ENCODE data around the gene FAM72A. TPM values are rescaled to one million over a fixed set of nuclear protein-coding genes. Genes with fewer than 3 reads are reported as not detected.
A peak's percentile ranks its signal among the peaks of the same experiment; 100 is the strongest.
"Not testable (repeated sequence)": the region's sequence is repeated elsewhere in the genome, so short reads cannot be mapped to it uniquely, and the experiment has no call there.

FAM72A gene
- 1.9 and 6.8 TPM in 2 replicates for total RNA-seq

GRCh38 chr1:206202789-206203363 is at the start of gene FAM72A:
TSS of gene FAM72A (minus strand) at chr1:206202839. CDS start at chr1:206202025, 814 bp downstream.
- DNase-seq (ENCODE audit: low read depth): peak; percentile 99

- not testable (repeated sequence) for DNase-seq (ENCODE audit: low read depth)
Measured at GRCh38 chr1:206250953-206251681, 48.5 kb upstream of the FAM72A start.

- not testable (repeated sequence) for DNase-seq (ENCODE audit: low read depth)
Measured at GRCh38 chr1:206246129-206246886, 43.7 kb upstream of the FAM72A start.

GRCh38 chr1:206245479-206245878 is 42.8 kb upstream of the FAM72A start:
- not testable (repeated sequence) for DNase-seq (ENCODE audit: low read depth)

GRCh38 chr1:206243335-206243734 is 40.7 kb upstream of the FAM72A start:
- DNase-seq (ENCODE audit: low read depth): not testable (repeated sequence)

- not testable (repeated sequence) for DNase-seq (ENCODE audit: low read depth)
Measured at GRCh38 chr1:206240288-206240687, 37.6 kb upstream of the FAM72A start.

- DNase-seq (ENCODE audit: low read depth): not testable (repeated sequence)
Measured at GRCh38 chr1:206235190-206235589, 32.6 kb upstream of the FAM72A start.

GRCh38 chr1:206234189-206234916 is 31.7 kb upstream of the FAM72A start:
- not testable (repeated sequence) for DNase-seq (ENCODE audit: low read depth)

- not testable (repeated sequence) for DNase-seq (ENCODE audit: low read depth)
Measured at GRCh38 chr1:206232970-206233645, 30.5 kb upstream of the FAM72A start.

- DNase-seq (ENCODE audit: low read depth): not testable (repeated sequence)
Measured at GRCh38 chr1:206231989-206232388, 29.4 kb upstream of the FAM72A start.

- not testable (repeated sequence) for DNase-seq (ENCODE audit: low read depth)
Measured at GRCh38 chr1:206229286-206229685, 26.6 kb upstream of the FAM72A start.

- not testable (repeated sequence) for DNase-seq (ENCODE audit: low read depth)
Measured at GRCh38 chr1:206226886-206227285, 24.2 kb upstream of the FAM72A start.

- DNase-seq (ENCODE audit: low read depth): not testable (repeated sequence)
Measured at GRCh38 chr1:206225386-206225785, 22.7 kb upstream of the FAM72A start.

GRCh38 chr1:206224190-206224776 is 21.6 kb upstream of the FAM72A start:
- not testable (repeated sequence) for DNase-seq (ENCODE audit: low read depth)

GRCh38 chr1:206221585-206221984 is 18.9 kb upstream of the FAM72A start:
- DNase-seq (ENCODE audit: low read depth): not testable (repeated sequence)

GRCh38 chr1:206220332-206221000 is 17.8 kb upstream of the FAM72A start:
- not testable (repeated sequence) for DNase-seq (ENCODE audit: low read depth)

- not testable (repeated sequence) for DNase-seq (ENCODE audit: low read depth)
Measured at GRCh38 chr1:206219514-206220331, 17.1 kb upstream of the FAM72A start.

- not testable (repeated sequence) for DNase-seq (ENCODE audit: low read depth)
Measured at GRCh38 chr1:206218765-206219164, 16.1 kb upstream of the FAM72A start.

GRCh38 chr1:206218285-206218684 is 15.6 kb upstream of the FAM72A start:
- not testable (repeated sequence) for DNase-seq (ENCODE audit: low read depth)

Measured in renal cortical epithelial cell (primary cell).